HG02981 (cell line): ENCODE data around the gene EPGN.
"Not testable (repeated sequence)": the region's sequence is repeated elsewhere in the genome, so short reads cannot be mapped to it uniquely, and the experiment has no call there.

Experiments
- ATAC-seq: cut with Tn5 transposase; IDR thresholded peaks from one replicate; pipeline ENCODE4 v1.9.1; 2021; ENCODE audit warnings: mild to moderate bottlenecking, moderate library complexity; ENCODE audit not compliant: unreplicated experiment

The EPGN gene

DNA sequence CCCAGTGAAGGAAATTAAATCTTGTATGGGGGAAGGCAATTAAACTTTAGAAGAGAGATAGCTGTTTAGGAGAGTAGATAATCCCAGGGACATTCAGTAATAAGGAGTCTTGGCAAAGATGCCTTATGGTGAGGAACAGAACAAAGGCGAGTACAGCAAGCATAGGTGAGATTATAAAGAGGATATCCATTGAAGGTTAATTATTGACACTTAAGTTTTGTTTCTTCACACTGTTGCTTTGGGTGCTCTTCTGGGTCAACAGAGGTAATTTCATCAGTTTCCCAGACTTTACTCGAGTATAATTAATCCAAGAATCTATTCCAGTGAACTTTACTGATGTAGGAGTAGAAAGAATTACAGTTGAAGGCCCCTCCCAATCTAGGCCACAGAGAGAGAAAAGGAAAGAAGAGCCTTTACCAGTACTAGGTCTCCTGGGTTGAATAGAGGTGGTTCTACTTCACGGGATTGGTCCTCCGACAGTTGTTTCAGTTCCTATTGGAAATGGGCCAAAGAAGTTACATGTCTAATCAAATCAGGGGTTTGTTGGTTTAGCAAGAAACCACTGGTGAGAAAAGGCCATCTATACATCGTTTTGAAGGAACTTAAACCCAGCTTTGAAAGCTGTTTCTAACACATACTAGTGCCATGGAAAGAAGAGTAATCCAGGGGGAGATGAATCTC is 27.2 kb downstream of the EPGN start:
- ATAC-seq, result peak; percentile 75

DNA sequence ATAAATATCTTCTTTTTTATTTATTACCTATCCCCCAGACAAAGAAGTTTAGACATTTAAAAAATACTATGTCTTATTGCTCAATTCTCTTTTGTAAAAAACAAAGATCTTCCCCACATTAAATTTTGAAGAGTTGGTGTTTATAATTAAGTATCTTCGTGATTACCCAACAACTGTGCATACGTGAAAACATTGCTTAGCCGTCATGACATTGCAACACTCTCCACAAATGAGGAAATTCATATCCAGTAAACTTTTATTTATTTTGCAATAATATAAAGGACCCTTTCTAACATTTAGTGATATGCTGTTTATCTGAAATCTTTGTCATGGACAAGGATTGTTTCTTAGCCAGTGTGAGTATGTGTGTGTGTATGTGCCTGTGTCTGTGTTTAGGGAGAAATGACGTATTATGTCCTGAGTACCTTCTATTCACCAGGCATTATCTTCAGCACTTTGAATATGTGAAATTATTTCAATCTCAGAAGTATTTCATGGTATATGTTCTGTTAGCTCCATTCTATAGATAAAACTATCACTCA is 30.6 kb downstream of the EPGN start:
- no peak for ATAC-seq

DNA sequence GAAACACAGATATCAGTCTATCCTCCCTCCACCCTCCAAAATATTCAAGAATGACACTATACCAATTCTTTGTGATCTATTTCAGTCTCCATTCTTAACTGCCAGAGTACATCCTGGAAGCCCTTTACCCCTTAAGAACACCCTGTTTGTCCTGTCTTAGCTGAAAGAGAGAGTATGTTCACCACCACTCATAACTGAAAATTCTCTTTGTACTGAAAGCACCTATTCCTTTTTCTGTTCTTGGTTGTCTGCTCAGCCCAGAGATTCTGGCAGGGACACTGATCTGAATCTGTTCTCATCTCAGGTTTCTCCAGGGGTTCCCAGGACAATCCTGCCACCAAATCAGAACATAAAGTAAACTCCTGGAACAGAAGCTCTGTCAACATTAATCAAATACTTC is 31.2 kb downstream of the EPGN start:
- ATAC-seq, result no peak

DNA sequence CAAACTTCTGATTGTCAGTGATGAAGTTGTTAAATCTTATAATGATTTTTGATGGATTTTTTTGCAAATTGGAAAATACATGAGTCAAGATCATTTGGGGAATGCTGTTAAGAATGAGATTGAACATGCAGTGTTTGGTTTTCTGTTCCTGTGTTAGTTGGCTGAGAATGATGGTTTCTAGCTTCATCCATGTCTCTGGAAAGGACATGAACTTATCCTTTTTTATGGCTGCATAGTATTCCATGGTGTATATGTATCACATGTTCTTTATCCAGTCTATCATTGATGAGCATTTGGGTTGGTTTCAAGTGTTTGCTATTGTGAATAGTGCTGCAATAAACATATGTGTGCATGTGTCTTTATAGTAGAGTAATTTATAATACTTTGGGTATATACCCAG is 32.2 kb downstream of the EPGN start:
- not testable (repeated sequence) for ATAC-seq

DNA sequence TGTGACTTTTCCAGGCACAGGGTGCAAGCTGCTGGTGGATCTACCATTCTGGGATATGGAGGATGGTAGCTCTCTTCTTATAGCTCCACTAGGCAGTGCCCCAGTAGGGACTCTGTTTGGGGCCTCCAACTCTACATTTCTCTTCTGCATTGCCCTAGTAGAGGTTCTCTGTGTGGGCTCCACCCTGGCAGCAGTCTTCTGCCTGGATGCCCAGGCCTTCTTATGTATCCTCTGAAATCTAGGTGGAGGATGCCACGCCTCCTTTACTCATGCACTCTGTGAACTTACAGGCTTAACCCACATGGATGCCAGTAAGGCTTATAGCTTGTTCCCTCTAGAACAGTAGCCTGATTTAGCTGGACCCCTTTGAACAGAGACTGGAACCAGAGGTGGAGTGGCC is 35.8 kb downstream of the EPGN start:
- ATAC-seq, result no peak

DNA sequence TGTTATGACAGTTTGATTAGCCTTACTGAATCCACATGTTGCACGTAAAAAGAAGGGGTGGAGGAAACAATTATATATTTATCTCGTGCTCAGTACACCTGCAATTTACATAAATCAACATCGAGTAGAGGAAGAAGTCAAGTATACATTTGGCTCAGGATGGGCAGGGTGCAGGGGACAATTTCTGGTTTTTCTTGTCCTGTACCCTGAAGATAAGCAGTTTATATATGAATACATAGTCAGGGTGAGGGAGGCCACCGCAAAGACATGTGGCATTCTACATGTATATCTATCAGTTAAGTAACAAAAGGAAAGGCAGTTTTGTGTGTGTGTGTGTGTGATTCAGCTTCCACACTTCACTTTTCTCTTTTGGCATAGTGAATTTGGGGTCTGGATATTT is 45.6 kb downstream of the EPGN start:
- no peak for ATAC-seq

DNA sequence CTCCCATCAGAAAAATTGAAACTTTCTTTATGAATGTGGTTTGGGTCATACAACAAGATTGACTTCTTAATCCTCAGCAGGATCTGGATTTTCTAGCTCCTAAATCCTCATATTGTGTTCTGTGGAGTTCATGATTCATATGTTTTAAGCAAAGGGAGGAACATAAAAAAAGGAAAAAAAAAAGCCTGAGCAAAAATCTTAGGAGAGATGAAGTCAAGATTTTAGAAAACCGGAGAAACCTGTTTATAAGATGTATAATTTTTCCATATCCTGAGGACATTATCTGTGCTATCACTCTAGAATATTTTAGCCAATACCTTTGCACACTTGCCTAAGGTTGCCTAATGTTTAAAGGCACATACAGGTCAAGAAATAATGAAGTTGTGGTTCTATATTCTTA is 49.7 kb downstream of the EPGN start:
- no peak for ATAC-seq

DNA sequence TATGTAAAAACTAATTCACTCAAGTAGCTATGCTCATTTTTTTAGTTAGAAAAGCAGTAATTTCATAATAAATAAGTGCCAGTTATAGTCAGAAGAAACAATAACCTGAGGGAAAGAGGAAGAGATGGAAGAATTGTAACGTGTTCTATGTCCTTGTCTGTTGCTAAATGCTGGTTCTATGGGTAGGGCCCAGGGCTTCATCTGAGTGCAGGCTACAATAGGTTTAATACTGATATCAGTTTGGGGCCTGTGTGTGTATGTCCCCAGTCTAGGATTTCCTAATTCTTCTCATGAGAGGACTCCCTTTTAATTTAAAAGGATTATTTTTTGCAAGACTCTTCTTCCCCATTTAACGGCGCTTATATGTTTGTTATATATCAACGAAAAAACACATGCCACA is 53.4 kb downstream of the EPGN start:
- ATAC-seq, result no peak

DNA sequence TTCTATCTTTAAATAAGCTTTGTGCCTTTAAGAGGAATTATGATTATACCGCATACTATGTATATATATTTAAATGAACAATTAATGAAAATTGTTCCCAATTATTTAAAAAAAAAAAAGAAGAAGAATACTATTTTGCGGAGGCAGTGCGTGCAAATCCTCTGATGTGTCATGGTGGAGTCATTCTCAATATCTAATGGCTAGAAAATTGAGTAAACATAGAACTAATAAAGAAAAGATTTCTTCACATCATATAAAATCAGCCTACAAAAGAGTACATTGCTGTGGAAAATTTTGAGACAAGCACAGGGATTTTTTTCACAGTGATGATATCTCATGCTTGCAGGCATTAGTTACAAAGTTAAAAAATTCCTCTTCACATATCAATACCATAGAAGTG is 54.1 kb downstream of the EPGN start:
- ATAC-seq, result no peak

DNA sequence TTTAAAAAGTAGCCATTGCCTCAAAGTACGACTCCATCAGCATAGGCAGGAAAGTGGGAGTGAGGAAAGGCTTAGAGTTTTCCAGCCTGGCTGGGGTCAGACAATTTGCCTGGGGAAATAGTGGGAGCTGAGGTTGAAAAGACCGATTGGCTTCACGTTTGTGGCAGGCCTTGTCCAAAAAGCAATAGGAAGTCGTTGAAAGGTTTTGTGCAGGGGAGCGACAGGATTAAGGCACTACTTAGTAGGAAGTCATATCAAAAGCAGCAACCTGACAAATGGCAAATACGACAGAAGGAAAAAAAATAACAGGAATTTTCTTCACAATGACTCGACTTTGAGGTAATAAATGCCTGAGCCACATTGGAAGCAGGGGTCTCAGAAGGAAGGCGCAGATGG is 56.0 kb downstream of the EPGN start:
- no peak for ATAC-seq

DNA sequence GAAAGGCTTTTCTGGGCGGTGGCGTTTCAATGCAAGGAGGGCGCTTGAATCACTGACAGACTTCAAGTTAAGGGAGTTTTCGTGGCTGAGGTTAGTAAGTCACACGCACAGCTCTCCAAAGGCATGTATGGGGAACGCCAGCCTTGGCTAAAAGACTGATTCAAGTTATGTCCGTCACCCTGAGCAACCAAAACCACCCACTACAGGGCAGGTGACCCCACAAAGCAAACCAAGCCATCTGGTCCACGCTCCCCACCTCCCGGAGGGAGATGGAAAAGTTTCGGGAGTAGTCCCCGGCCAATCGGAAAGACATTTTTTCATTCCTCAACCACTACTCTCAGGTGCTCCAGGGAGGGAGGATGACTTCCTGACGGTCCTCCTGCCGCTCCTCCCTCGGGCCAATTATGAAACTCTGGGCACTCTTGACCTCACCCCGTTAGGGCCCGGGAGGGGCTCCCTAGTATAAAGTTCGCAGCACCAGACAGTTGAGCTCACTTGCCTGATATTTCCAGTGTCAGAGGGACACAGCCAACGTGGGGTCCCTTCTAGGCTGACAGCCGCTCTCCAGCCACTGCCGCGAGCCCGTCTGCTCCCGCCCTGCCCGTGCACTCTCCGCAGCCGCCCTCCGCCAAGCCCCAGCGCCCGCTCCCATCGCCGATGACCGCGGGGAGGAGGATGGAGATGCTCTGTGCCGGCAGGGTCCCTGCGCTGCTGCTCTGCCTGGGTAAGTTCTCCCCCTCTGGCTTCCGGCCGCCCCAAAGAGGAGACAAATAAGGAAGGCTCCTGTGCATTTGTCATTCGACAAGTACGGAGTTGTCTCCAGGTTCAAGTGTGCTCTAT is 56.6 kb downstream of the EPGN start, which contains the start of gene EREG:
TSS of gene EREG (plus strand) at position 494 of the 840 bp plus-strand sequence. CDS start at position 658, 164 bp downstream.
- ATAC-seq, result peak; percentile 52

DNA sequence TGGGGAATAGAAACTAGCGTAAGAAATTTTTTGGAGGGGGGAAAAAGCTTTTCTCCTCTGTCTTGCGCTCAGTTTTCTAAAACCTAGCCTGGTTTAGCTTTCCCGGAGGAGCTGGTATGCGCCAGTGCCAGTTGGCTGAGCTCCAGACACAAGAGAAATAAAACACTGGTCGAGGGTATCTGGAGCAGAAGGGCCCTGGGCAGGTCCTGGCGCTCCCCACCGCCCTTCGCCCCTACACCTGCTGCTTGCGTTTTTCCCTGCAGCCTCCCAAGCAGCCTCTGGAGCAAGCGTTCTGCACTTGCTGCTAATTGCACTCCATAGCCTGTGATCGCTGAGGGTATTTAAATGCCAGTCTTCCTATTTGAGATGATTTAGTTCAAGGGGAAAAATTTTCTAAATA is 57.5 kb downstream of the EPGN start:
- no peak for ATAC-seq
